NCI-H2196 treated with DMSO at 0.1 percent for 48 hours (cell line): Measurements from ENCODE around the gene ISCU.
"Not testable (repeated sequence)": the region's sequence is repeated elsewhere in the genome, so short reads cannot be mapped to it uniquely, and the experiment has no call there.

Experiments
- DNase-seq: peaks from one replicate; lab custom pipeline; 2025; ENCODE audit not compliant: unreplicated experiment; lab: John Stamatoyannopoulos, UW

The ISCU gene

GRCh38 chr12:108586306-108586705 is 23.9 kb downstream of the ISCU start:
- DNase-seq = no peak

- no peak for DNase-seq
Measured at GRCh38 chr12:108587826-108588225, 25.4 kb downstream of the ISCU start.

GRCh38 chr12:108589028-108589839 is 26.8 kb downstream of the ISCU start:
- no peak for DNase-seq

DNA sequence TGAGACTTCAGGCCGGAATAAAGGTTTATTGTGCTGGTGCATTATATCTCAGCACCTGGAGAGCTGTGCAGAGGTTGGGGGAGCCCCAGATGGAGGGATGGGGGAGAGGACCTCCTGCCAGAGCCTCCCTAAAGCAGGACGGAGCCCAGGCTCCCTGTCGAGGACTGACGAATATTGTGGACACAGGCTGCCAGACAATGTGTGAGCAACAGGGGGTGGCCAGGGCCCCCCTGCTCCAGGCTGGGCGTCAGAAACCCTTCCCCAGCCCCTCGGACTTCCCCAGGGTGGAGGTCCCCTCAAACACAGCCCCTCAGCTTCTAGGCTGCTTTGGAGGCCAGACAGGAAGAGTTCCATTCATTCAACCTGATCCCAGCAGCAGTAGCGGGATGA is 27.4 kb downstream of the ISCU start:
- DNase-seq = no peak

- not testable (repeated sequence) for DNase-seq
Measured at GRCh38 chr12:108590463-108590862, 28.1 kb downstream of the ISCU start.

DNA sequence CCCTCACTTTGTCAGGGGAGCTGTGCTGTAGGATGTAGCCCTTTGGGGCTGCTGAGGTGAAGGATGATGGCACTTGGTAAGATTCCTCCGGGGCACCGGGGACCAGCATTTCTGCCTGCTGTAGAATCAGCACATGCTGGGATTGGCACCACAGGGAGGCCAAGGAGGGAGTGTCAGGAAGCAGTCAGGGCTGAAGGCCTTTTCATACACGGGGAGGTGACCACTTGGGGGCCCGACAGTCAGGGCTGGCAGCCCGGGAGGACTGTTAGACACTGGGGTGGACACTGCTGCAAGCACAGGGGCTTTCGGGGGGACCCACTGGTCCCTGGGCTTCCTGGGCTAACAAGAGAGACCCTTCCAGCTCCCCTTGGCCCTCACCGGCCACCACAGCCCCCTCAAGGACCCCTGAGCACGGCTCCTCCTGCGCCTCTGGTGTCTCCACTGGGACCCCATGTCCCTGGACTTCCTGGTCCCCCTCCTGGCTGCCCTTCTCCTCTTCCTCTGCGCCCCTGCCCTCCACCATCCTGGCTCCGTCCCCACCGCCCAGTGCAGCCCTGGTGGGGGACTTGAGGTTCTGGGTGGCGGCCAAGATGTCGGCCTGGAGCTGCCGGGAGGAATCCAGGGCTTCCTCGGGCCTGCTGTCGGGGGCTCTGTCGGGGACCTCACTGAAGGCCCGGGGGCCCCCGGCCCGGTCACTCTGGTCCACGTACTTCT is 29.0 kb downstream of the ISCU start:
- DNase-seq = no peak

DNA sequence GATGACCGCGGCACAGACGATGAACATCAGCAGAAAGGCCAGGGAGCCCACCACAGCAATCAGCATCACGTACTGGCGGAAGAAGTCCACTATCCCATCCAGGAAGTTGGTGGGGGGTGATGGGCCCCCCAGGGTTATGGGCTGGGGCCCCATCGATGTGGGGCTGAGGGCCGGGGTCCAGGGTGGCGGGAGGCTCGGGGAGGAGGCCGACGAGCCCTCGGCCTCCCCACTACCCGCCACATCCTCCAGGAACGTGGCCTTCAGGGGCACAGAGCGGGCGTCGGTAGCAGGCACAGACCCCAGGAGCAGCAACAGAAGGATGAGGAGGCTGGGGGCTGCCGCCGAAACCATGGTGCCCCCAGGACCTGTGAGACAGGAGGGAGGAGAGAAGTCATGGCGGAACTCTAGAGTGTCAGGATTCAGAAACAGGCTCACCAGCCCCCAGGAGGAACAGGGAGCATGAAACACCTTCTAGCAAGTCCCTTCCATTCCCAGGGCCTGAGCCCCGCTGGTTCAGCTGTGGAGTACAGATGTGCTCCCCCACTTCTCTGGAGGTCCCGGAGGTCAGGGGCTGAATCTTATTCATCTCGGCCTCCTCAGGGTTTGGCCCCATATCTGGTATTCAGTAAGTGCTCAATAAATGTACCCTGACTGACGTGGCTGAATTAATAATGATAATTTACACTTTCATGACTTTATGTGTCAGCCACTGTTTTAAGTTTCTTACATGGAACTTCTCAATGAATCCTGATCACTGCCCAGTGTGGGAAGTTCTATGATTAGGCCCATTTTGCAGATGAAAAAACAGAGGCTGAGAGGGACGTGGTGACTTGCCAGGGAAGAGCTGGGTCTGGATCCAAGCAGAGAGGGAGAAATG is 29.9 kb downstream of the ISCU start:
- no peak for DNase-seq

- no peak for DNase-seq
Measured at GRCh38 chr12:108594323-108594903, 32.0 kb downstream of the ISCU start.

DNA sequence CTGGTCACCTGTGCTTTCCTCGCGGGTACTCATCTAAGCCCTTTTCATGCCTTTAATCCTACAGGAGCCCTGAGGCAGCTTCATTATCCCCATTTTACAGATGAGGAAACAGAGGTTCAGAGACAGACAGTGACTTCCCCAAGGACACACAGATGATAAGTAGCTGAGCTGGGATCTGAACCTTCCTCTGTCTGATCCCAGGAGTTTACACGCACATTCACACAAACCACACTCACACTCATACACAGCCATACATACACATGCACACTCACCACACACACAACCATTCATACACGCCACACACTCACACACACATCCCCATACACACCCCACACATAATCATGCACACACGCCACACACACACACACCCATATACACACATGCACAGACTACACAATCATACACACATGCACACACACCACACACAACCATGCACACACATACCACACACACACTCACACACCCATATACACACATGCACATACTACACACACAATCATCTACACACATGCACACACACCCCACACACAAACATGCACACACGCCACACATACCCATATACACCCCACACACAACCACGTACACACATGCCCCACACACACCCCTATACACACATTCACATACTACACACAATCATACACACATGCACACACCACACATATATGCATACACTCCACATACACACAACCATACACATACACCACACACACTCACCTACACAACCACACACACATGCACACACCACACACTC is 32.7 kb downstream of the ISCU start:
- DNase-seq = no peak

DNA sequence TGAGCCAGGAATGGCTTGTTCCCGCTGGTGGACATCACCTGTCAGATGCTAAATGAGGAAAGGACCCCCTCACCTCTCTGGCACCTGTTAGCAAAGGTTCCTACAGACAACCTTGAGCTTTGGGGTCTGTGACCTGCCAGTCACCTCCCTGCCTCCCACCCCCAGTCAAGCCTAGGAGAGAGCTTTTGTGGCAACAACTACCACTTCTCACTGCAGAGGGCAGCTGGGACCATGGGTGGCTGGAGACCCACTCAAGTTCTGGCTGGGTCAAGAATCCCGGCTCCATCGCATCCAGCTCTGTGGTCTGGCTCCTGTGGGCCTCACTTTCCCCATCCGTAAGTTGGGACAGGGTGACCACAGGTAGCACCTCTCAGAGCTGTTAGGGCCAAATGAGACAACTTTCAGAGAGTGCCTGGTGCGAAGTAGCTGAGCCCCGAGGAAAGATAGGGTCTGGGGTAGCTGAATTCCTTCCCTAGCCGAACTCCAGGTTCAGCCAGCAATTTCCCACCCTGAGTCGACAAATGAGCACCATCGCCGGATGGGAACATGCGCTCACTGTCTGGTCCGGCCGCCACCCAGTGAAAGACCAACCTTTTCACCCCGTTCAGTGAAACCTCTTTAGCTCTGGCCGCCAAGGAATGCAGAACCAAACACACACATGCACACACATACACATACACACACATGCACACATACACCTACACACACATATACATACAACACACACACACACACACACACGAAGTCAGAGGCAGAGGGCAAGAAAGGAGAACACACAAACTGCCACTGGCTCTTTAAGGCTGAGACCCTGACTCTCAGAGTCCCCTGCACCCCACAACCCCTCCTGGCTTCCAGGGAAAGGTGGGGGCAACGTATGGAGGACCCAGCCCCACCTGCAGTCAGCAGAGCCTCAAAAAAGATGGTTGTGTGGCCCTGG is 33.6 kb downstream of the ISCU start:
- DNase-seq = no peak

DNA sequence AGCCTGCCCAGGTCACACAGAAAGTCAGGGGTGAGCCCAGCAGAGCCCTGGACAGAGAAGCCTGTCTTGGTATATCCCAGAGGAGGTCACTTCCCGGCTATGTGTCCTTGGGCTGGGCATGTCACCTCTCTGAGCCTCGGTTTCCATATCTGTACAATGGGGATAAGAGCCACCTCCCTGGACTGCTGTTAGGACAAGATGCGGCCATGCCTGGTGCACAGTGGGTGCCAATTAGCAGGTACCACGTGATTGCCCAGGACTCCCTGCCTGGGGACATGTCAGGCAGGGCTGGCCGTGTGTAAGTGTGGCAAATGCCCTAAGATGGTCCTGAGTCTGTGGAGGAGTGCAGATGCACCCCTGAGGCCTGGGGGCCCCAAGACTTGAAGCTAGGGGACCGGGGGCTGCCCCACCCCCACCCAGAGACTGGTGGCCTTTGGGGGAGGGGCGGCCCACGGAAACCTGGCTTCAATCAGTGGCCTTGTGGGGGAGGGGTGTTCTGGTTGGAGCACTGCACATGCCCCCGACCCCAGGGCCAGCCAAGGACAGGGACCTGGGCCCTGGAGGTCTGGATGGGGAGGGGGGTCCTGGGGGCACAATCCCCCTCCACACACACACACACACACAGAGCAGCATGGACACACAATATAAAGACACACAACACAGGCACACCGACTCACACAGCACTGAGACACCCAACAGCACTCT is 34.6 kb downstream of the ISCU start:
- DNase-seq = no peak

DNA sequence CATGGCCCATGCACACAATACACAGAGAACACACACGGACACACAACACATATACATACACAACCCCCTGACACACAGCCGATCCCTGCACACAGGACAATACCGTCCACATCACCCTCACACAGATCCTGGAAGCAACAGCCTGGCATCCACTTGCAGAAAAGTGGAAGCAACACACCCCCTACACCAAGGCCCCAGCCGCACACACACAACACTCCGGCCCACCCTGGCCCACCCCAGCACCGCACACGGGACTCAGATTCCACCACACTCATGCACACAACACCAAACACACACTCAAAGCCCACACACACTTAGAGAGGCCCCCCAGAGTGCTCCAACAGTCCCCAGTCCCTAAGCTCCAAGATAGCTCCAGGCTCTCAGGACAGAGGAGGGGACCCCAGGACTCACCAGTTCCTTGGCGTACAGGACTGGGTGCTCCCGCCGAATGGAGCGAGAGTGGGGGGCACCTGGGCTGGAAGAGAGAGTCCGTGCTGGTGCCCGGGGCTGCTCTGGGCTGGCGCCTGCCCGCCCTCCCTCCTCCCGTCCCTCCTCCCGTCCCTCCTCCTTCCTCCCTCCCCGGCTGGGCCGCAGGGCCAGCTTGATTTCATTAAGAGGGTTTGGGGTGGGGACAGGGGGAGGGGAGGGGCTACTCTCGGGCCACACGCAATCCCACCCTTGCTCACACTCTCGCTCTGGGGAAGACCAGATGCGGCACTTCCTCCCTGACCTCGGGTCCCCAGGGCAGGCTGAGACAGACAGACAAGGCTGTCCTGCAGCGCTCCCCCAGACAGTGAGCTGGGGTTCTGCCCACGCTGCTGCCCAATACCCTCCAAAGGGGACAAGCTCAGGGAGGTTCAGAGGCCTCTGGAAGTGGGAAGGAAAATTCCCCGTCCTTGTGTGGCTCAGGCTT is 35.4 kb downstream of the ISCU start, which contains the start of gene TMEM119:
TSS of gene TMEM119 (minus strand) at position 526 of the 913 bp plus-strand sequence. CDS start 5,701 bp downstream, outside the sequence.
- no peak for DNase-seq

- DNase-seq = no peak
Measured at GRCh38 chr12:108598553-108599250, 36.3 kb downstream of the ISCU start.

GRCh38 chr12:108599541-108599940 is 37.1 kb downstream of the ISCU start:
- no peak for DNase-seq

- DNase-seq = no peak
Measured at GRCh38 chr12:108599948-108600701, 37.7 kb downstream of the ISCU start.

- DNase-seq = no peak
Measured at GRCh38 chr12:108600702-108601007, 38.3 kb downstream of the ISCU start.
